NB4 (cell line): ENCODE measurements around the gene RNF19B.

Source experiments
- TF ChIP-seq, protein P1 (sequence below): IDR thresholded peaks from 2 replicates; pipeline ENCODE4 v1.6.1; 2011; ENCODE audit warnings: low read depth, low read length
- TF ChIP-seq, protein P2 (sequence below): IDR thresholded peaks from one replicate; pipeline ENCODE4 v1.5.1; 2012; ENCODE audit warnings: low read depth, low read length

DNA sequence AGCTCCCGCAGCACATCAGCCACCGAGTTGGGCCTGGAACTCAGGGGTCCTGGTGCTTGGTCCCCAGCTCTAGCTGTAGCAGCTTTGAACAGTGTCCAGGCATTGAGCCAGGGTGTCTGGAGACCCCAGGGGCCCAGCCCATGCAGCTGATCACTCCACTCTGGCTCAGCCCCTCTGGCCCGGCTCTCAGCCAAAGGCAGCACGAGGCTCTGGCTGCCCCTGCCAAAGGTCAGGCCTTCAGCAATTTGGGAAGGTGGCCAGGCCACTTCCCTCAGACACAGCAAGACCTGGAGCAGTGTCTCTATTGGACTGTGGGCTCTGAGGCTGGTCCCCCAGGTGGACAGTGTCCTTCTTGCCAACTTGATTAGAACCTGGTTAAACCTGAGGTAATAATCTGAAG is 34.4 kb upstream of the RNF19B start:
- TF ChIP-seq, protein P1, sequence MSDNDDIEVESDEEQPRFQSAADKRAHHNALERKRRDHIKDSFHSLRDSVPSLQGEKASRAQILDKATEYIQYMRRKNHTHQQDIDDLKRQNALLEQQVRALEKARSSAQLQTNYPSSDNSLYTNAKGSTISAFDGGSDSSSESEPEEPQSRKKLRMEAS: no peak
- TF ChIP-seq, protein P2, sequence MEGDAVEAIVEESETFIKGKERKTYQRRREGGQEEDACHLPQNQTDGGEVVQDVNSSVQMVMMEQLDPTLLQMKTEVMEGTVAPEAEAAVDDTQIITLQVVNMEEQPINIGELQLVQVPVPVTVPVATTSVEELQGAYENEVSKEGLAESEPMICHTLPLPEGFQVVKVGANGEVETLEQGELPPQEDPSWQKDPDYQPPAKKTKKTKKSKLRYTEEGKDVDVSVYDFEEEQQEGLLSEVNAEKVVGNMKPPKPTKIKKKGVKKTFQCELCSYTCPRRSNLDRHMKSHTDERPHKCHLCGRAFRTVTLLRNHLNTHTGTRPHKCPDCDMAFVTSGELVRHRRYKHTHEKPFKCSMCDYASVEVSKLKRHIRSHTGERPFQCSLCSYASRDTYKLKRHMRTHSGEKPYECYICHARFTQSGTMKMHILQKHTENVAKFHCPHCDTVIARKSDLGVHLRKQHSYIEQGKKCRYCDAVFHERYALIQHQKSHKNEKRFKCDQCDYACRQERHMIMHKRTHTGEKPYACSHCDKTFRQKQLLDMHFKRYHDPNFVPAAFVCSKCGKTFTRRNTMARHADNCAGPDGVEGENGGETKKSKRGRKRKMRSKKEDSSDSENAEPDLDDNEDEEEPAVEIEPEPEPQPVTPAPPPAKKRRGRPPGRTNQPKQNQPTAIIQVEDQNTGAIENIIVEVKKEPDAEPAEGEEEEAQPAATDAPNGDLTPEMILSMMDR: no peak
